DOHH2 (cell line): Measurements from ENCODE around the gene PADI1.

Experiments
- H3F3A ChIP-seq: fragments of 200-600 bp; sonication (generic), shearing (Covaris generic); 2 replicates; pipeline ENCODE4 v1.6.0; 2016; ENCODE audit warnings: antibody characterized with exemption, mild to moderate bottlenecking; ENCODE audit not compliant: control insufficient read depth, insufficient read depth
- H3K27ac ChIP-seq: fragments of 200-600 bp; sonication (generic); 2 replicates; pipeline ENCODE4 v1.5.1; 2014; ENCODE audit warnings: low read depth, mild to moderate bottlenecking, low read length, moderate library complexity
- H3K27me3 ChIP-seq: fragments of 200-600 bp; sonication (generic); 2 replicates; pipeline ENCODE4 v1.6.1; 2014; ENCODE audit warnings: mild to moderate bottlenecking, low read length, mixed read lengths; ENCODE audit not compliant: control insufficient read depth
- H3K36me3 ChIP-seq: fragments of 200-600 bp; sonication (generic); 2 replicates; pipeline ENCODE4 v1.6.1; 2014; ENCODE audit warnings: mild to moderate bottlenecking, low read length, moderate library complexity, mixed read lengths; ENCODE audit not compliant: control insufficient read depth
- H3K4me1 ChIP-seq: fragments of 200-600 bp; sonication (generic); 2 replicates; pipeline ENCODE4 v1.6.1; 2014; ENCODE audit warnings: mild to moderate bottlenecking, low read length, mixed read lengths; ENCODE audit not compliant: control insufficient read depth
- H3K4me2 ChIP-seq: fragments of 200-600 bp; sonication (generic); 2 replicates; pipeline ENCODE4 v1.6.0; 2014; ENCODE audit warnings: mild to moderate bottlenecking, low read length, moderate library complexity
- H3K4me3 ChIP-seq: fragments of 200-600 bp; sonication (generic); 2 replicates; pipeline ENCODE4 v1.5.1; 2014; ENCODE audit warnings: mild to moderate bottlenecking, low read length, mixed read lengths
- H3K79me2 ChIP-seq: fragments of 200-600 bp; sonication (generic); 2 replicates; pipeline ENCODE4 v1.6.1; 2014; ENCODE audit warnings: mild to moderate bottlenecking, low read length, mixed read lengths; ENCODE audit not compliant: control insufficient read depth
- H3K9me2 ChIP-seq: fragments of 200-600 bp; sonication (generic); replicated peaks from 2 replicates; pipeline ENCODE4 v1.6.1; 2014; ENCODE audit warnings: mild to moderate bottlenecking, low read length, mixed read lengths; ENCODE audit not compliant: control insufficient read depth
- H3K9me3 ChIP-seq: fragments of 200-600 bp; sonication (generic); 2 replicates; pipeline ENCODE4 v1.6.1; 2014; ENCODE audit warnings: antibody characterized with exemption, low read length, mixed read lengths; ENCODE audit not compliant: control insufficient read depth, insufficient read depth
- H4K20me1 ChIP-seq: fragments of 200-600 bp; sonication (generic); 2 replicates; pipeline ENCODE4 v1.6.0; 2014; ENCODE audit warnings: low read depth, mild to moderate bottlenecking, antibody characterized with exemption, low read length, moderate library complexity; ENCODE audit not compliant: control insufficient read depth, insufficient read depth
- CTCF ChIP-seq: fragments of 200-600 bp; sonication (generic); IDR thresholded peaks from one replicate; pipeline ENCODE4 v1.5.1; 2014; ENCODE audit warnings: antibody characterized with exemption, mild to moderate bottlenecking, low read depth, low read length; ENCODE audit not compliant: poor library complexity, severe bottlenecking
- EZH2phosphoT487 ChIP-seq: fragments of 200-600 bp; sonication (generic); IDR thresholded peaks from 2 replicates; pipeline ENCODE4 v1.6.1; 2017; ENCODE audit warnings: borderline replicate concordance, mild to moderate bottlenecking, antibody characterized with exemption, low read length, moderate library complexity, mixed read lengths

PADI1 gene

DNA sequence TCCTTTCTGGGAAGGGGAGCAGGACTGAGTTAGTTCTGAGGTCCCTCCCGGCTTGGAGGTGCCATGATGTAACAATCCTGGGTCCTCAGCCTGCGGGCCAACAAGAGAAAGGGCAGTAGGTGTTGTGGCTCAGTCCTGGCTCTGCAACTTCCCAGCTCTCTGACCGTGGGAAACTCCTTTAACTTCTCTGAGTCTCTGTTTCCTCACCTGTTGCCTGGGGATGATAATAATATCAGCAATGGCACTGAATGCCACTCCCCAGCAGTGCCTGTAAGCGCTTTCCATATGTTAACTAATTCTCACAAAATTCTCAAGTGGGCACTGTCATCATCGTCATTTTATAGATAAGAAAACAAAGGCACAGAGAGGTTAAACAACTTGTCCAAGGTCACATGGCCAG is 46.3 kb downstream of the PADI1 start:
- Histone ChIP-seq H3K9me3 (no peaks in the 10 kb centered on the region), H3K4me3 (no peak overlapping the region), H3K9me2 (no peaks in the 10 kb centered on the region), H3K27ac (no peak overlapping the region), H4K20me1 (no peaks in the 10 kb centered on the region), H3K27me3 (peaks cover 9% of the 10 kb centered on the region), H3F3A (no peaks in the 10 kb centered on the region), H3K36me3 (no peaks in the 10 kb centered on the region), H3K4me1 (no peaks in the 10 kb centered on the region), H3K4me2 (no peak overlapping the region), H3K79me2 (no peaks in the 10 kb centered on the region)
- TF ChIP-seq EZH2phosphoT487, result no peak
- no peak for TF ChIP-seq CTCF

DNA sequence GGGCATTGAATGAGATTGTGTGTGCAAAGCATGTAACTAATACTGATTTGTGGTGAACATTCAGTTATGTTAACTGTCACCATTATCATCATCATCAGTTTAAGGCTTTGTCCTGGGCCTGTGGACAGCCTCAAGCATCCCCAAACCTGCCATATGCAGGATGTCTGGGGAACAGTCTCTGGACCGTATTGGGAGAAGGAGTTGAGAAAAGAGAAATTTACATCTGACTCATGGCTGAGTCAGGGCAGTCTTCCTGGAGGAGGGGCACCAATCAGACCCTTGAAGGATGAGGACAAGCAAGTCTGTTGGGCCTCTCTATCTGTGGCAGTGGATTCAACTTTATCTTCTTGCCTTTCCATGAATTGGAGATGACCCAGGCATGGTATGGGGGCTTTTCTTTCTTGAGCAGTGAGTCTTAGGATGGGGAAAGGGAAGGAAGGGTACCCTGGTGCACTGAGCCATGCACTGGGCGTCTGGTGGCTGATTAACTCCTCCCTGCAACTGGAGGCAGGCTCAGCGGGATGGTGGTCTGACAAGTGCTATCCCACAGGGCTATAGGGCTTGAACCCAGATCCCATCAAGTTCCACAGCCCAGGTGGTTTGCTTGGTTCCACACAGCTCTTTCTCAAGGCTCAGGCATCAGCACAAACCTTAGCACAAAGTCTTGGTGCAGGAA is 46.9 kb downstream of the PADI1 start:
- Histone ChIP-seq H3K27ac (no peak overlapping the region), H3F3A (no peaks in the 10 kb centered on the region), H3K4me3 (no peak overlapping the region), H3K36me3 (no peaks in the 10 kb centered on the region), H3K9me3 (no peaks in the 10 kb centered on the region), H3K9me2 (no peaks in the 10 kb centered on the region), H4K20me1 (no peaks in the 10 kb centered on the region), H3K79me2 (no peaks in the 10 kb centered on the region), H3K4me2 (no peak overlapping the region), H3K27me3 (peaks cover 3% of the 10 kb centered on the region), H3K4me1 (no peaks in the 10 kb centered on the region)
- TF ChIP-seq CTCF (no peak), EZH2phosphoT487 (no peak)

- Histone ChIP-seq H3K79me2 (no peaks in the 10 kb centered on the region), H3K9me3 (no peaks in the 10 kb centered on the region), H3K4me1 (no peaks in the 10 kb centered on the region), H3K9me2 (no peaks in the 10 kb centered on the region), H3K27me3 (no peaks in the 10 kb centered on the region; the same call in 1 of the 2 replicates), H4K20me1 (no peaks in the 10 kb centered on the region), H3K4me2 (no peak overlapping the region), H3K36me3 (no peaks in the 10 kb centered on the region), H3K4me3 (no peak overlapping the region), H3K27ac (no peak overlapping the region), H3F3A (no peaks in the 10 kb centered on the region)
- no peak for TF ChIP-seq CTCF
These were observed 50.4 kb downstream of the PADI1 start for GRCh38 chr1:17255336-17255735.
